ENCODE measurements around the gene ABCA1. TPM values are rescaled to one million over a fixed set of nuclear protein-coding genes. Genes with fewer than 3 reads are reported as not detected.

The ABCA1 gene
- total and polyA plus RNA-seq, 10 of the 15 experiments (the other 5 are each of a cell fraction or from before 2014, with no cell fraction given) = 0.01 to 0.56 (median 0.16) TPM

DNA sequence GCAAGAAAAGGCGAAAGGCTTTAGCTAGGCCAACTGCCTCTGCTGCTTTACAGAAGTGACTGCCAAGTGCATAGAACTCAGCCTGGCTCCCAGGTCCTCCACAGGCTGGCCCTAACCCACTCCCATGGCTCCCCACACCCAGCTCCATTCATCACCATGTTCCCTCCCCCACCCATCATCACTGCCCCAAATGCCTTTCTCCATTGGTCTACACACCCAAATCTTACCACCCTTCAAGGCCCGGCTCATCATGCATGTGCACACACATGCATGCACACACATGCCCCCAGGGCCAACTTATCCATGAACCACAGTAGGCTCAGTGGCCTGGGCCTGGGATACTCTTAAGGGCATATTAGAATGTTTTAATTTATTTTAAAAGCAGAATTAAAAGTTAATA is 44.8 kb downstream of the ABCA1 start:
- SMC1A ChIA-PET (ENCODE audit: uncharacterized antibody, unreplicated experiment) = no interaction called here
- Histone ChIP-seq H3K36me3 (ENCODE audit: control insufficient read depth in 2 of 2, insufficient read depth in 2 of 2, low read length in 1 of 2) (no peaks in the 10 kb centered on the region), H3K27me3 (replicated peaks in 1 of 2; ENCODE audit: control insufficient read depth in 2 of 2, insufficient read depth in 2 of 2, low read length in 1 of 2) (no peaks in the 10 kb centered on the region), H3K9ac (ENCODE audit: control insufficient read depth, insufficient read depth, low read length) (no peak overlapping the region), H3K9me3 (replicated peaks; ENCODE audit: control insufficient read depth, insufficient read depth, low read length) (no peaks in the 10 kb centered on the region), H3K27ac (ENCODE audit: control insufficient read depth, insufficient read depth) (no peak overlapping the region), H3K4me3 (no peak overlapping the region), H3K4me1 (ENCODE audit: control insufficient read depth, insufficient read depth, low read length) (no peaks in the 10 kb centered on the region), H4K20me1 (ENCODE audit: control insufficient read depth, insufficient read depth) (no peaks in the 10 kb centered on the region), H3K79me2 (ENCODE audit: control insufficient read depth, insufficient read depth, low read length) (no peaks in the 10 kb centered on the region), H2AFZ (ENCODE audit: control insufficient read depth, low read depth, low read length) (no peak overlapping the region), H3K4me2 (ENCODE audit: control insufficient read depth, insufficient read depth) (no peak overlapping the region)
- no peak for FAIRE-seq
- POLR2A ChIA-PET = no interaction called here
- TF ChIP-seq POLR2A (IDR thresholded peaks at IDR 0.05; ENCODE audit: low read depth, low read length) (no peak), ETV6 (conservative IDR thresholded peaks at IDR 0.05 in 1 of 2, IDR thresholded peaks at IDR 0.05 in 1 of 2; ENCODE audit: borderline replicate concordance in 1 of 2, low read depth in 1 of 2) (no peak), POLR2AphosphoS2 (IDR thresholded peaks at IDR 0.05; ENCODE audit: low read depth, low read length) (no peak), RUNX3 (IDR thresholded peaks at IDR 0.05; ENCODE audit: low read length) (no peak), MYB (IDR thresholded peaks at IDR 0.05; ENCODE audit: borderline replicate concordance, low read depth, low read length) (no peak)
- TF ChIP-seq, protein P1, sequence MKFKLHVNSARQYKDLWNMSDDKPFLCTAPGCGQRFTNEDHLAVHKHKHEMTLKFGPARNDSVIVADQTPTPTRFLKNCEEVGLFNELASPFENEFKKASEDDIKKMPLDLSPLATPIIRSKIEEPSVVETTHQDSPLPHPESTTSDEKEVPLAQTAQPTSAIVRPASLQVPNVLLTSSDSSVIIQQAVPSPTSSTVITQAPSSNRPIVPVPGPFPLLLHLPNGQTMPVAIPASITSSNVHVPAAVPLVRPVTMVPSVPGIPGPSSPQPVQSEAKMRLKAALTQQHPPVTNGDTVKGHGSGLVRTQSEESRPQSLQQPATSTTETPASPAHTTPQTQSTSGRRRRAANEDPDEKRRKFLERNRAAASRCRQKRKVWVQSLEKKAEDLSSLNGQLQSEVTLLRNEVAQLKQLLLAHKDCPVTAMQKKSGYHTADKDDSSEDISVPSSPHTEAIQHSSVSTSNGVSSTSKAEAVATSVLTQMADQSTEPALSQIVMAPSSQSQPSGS (IDR thresholded peaks at IDR 0.05; ENCODE audit: low read length) = no peak
- TF ChIP-seq, protein P2, sequence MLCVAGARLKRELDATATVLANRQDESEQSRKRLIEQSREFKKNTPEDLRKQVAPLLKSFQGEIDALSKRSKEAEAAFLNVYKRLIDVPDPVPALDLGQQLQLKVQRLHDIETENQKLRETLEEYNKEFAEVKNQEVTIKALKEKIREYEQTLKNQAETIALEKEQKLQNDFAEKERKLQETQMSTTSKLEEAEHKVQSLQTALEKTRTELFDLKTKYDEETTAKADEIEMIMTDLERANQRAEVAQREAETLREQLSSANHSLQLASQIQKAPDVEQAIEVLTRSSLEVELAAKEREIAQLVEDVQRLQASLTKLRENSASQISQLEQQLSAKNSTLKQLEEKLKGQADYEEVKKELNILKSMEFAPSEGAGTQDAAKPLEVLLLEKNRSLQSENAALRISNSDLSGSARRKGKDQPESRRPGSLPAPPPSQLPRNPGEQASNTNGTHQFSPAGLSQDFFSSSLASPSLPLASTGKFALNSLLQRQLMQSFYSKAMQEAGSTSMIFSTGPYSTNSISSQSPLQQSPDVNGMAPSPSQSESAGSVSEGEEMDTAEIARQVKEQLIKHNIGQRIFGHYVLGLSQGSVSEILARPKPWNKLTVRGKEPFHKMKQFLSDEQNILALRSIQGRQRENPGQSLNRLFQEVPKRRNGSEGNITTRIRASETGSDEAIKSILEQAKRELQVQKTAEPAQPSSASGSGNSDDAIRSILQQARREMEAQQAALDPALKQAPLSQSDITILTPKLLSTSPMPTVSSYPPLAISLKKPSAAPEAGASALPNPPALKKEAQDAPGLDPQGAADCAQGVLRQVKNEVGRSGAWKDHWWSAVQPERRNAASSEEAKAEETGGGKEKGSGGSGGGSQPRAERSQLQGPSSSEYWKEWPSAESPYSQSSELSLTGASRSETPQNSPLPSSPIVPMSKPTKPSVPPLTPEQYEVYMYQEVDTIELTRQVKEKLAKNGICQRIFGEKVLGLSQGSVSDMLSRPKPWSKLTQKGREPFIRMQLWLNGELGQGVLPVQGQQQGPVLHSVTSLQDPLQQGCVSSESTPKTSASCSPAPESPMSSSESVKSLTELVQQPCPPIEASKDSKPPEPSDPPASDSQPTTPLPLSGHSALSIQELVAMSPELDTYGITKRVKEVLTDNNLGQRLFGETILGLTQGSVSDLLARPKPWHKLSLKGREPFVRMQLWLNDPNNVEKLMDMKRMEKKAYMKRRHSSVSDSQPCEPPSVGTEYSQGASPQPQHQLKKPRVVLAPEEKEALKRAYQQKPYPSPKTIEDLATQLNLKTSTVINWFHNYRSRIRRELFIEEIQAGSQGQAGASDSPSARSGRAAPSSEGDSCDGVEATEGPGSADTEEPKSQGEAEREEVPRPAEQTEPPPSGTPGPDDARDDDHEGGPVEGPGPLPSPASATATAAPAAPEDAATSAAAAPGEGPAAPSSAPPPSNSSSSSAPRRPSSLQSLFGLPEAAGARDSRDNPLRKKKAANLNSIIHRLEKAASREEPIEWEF (IDR thresholded peaks at IDR 0.05; ENCODE audit: insufficient replicate concordance, low read depth, low read length) = no peak
- TF ChIP-seq, protein P3, sequence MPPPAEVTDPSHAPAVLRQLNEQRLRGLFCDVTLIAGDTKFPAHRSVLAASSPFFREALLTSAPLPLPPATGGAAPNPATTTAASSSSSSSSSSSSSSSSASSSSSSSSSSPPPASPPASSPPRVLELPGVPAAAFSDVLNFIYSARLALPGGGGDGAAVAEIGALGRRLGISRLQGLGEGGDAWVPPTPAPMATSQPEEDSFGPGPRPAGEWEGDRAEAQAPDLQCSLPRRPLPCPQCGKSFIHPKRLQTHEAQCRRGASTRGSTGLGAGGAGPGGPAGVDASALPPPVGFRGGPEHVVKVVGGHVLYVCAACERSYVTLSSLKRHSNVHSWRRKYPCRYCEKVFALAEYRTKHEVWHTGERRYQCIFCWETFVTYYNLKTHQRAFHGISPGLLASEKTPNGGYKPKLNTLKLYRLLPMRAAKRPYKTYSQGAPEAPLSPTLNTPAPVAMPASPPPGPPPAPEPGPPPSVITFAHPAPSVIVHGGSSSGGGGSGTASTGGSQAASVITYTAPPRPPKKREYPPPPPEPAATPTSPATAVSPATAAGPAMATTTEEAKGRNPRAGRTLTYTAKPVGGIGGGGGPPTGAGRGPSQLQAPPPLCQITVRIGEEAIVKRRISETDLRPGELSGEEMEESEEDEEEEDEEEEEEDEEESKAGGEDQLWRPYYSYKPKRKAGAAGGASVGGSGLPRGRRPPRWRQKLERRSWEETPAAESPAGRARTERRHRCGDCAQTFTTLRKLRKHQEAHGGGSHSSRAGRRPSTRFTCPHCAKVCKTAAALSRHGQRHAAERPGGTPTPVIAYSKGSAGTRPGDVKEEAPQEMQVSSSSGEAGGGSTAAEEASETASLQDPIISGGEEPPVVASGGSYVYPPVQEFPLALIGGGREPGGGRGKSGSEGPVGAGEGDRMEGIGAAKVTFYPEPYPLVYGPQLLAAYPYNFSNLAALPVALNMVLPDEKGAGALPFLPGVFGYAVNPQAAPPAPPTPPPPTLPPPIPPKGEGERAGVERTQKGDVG (CRISPR knock-in tag; IDR thresholded peaks at IDR 0.05) = no peak
- WGBS (ENCODE audit: insufficient coverage, insufficient replicate concordance, low lambda C conversion rate, missing lambda C conversion rate) = 54% methylated on average over 2 of the region's 2 CpGs
- in situ Hi-C loops (cut with MboI) (no loop called here), intact Hi-C loops (cut with micrococcal nuclease; ENCODE audit: unreplicated experiment) (no loop called here)
- RAD21 ChIA-PET (ENCODE audit: unreplicated experiment) = no interaction called here
- BruUV-seq (replicated peaks) = no TSS peak
- no peak for ATAC-seq
- DNase-seq (ENCODE audit: low read depth, low spot score) = no peak
- CTCF ChIA-PET = no interaction called here
